Endodermal cell (in vitro differentiated cells): Measurements from ENCODE around the gene ZMYND8. TPM values are rescaled to one million over a fixed set of nuclear protein-coding genes. Genes with fewer than 3 reads are reported as not detected.

Experiments used
- DNase-seq: peaks from one replicate; pipeline ENCODE4 v3.0.0-alpha.2; 2017
- H3K27ac ChIP-seq: 2 replicates; pipeline ENCODE4 v1.5.1; 2013; ENCODE audit warnings: mild to moderate bottlenecking, low read depth, low read length, moderate library complexity
- H3K27me3 ChIP-seq: 2 replicates; pipeline ENCODE4 v1.6.1; 2013; ENCODE audit warnings: mild to moderate bottlenecking, low read length, moderate library complexity; ENCODE audit not compliant: insufficient read depth, control insufficient read depth, poor library complexity, severe bottlenecking
- H3K36me3 ChIP-seq: 2 replicates; pipeline ENCODE4 v1.7.0; 2013; ENCODE audit warnings: mild to moderate bottlenecking, low read length, moderate library complexity; ENCODE audit not compliant: control insufficient read depth, insufficient read depth
- H3K4me1 ChIP-seq: one replicate; pipeline ENCODE4 v1.7.0; 2013; ENCODE audit warnings: low read length; ENCODE audit not compliant: control insufficient read depth, insufficient read depth
- H3K4me3 ChIP-seq: 2 replicates; pipeline ENCODE4 v1.5.1; 2013; ENCODE audit warnings: mild to moderate bottlenecking, low read length, moderate library complexity
- H3K9ac ChIP-seq: 2 replicates; pipeline ENCODE4 v1.6.1; 2013; ENCODE audit warnings: mild to moderate bottlenecking, low read length, moderate library complexity; ENCODE audit not compliant: poor library complexity, severe bottlenecking; ENCODE audit errors: extremely low read depth
- H3K9me3 ChIP-seq: 2 replicates; pipeline ENCODE4 v1.6.1; 2013; ENCODE audit warnings: mild to moderate bottlenecking, low read length, moderate library complexity; ENCODE audit not compliant: control insufficient read depth
- H3K27ac Mint-ChIP-seq: 2 replicates; pipeline ENCODE4 v1.8.0; 2020; ENCODE audit warnings: mixed read lengths
- H3K27me3 Mint-ChIP-seq: 2 replicates; pipeline ENCODE4 v1.8.0; 2021; ENCODE audit warnings: mild to moderate bottlenecking, mixed read lengths; ENCODE audit not compliant: insufficient read depth
- H3K36me3 Mint-ChIP-seq: 2 replicates; pipeline ENCODE4 v1.8.0; 2020; ENCODE audit warnings: low read depth, mixed read lengths
- H3K4me1 Mint-ChIP-seq: 2 replicates; pipeline ENCODE4 v1.8.0; 2020; ENCODE audit warnings: mixed read lengths
- H3K4me3 Mint-ChIP-seq: 2 replicates; pipeline ENCODE4 v1.8.0; 2020; ENCODE audit warnings: mild to moderate bottlenecking, moderate library complexity, mixed read lengths
- H3K9me3 Mint-ChIP-seq: 2 replicates; pipeline ENCODE4 v1.8.0; 2020; ENCODE audit warnings: mild to moderate bottlenecking, mixed read lengths
- CTCF ChIP-seq: fragments of 200-600 bp; sonication (generic); conservative IDR thresholded peaks from 2 replicates; pipeline ENCODE4 v1.5.0; 2021; ENCODE audit warnings: antibody characterized with exemption, mild to moderate bottlenecking
- WGBS, 2 experiments: methylation state at CpG; one replicate each; pipeline versions ENCODE4 v1.1.5 to v1.1.7; 2013; ENCODE audit warnings: missing lambda C conversion rate in 2 of 2, mixed read lengths in 1 of 2; ENCODE audit not compliant: insufficient coverage in 1 of 2, insufficient read length in 1 of 2; 5-methylcytosine and 5-hydroxymethylcytosine counted together
- total RNA-seq, 2 donors: library from RNA; stranded (reverse); fragmentation: NEBNext Ultra II Directional in 1 of 2; extraction: Animal tissue kit (Norgen Biotek cat#: 25700) in 1 of 2; gene quantifications; 2 replicates in 1 of 2; 3 replicates in 1 of 2; pipeline ENCODE4 v1.2.1, GENCODE V29; 2021

ZMYND8 gene
- total RNA-seq, 2 donors from 2014 or later = 85.0 to 99.9 TPM

DNA sequence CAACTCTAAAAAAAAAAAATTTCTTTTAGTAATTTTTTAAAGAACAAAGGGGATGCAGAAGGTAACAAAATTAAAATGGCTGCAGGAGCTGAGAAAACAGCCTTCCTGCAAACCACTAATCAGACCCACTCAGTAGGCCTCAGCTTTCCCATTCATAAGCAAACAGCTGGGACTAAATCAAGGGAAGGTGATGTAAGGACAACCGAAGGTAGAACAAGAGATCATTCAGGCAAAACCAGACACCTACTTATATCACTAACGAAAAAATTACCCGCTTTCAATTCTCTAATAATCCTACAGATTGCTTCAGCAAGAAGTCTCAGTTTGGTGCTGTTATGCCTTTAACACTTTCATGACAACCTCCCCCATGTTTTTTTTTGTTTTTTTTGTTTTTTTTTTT, 124.0 kb downstream of the ZMYND8 start:
- no peak overlapping the region for H3K27ac ChIP-seq
- no peak for DNase-seq
- Mint-ChIP-seq H3K9me3 (no peaks in the 10 kb centered on the region), H3K36me3 (peaks cover 85% of the 10 kb centered on the region), H3K4me1 (peaks cover 3% of the 10 kb centered on the region), H3K4me3 (no peak overlapping the region), H3K27me3 (no peaks in the 10 kb centered on the region), H3K27ac (peak overlapping the region; percentile 72)
- H3K27me3 ChIP-seq = no peaks in the 10 kb centered on the region
- H3K4me3 ChIP-seq = no peak overlapping the region
- no peak overlapping the region for H3K9ac ChIP-seq
- 92 to 98% methylated on average over 2 to 3 of the region's 3 CpGs for WGBS, 2 experiments
- no peaks in the 10 kb centered on the region for H3K4me1 ChIP-seq
- H3K9me3 ChIP-seq = no peaks in the 10 kb centered on the region
- no peak for TF ChIP-seq CTCF
- H3K36me3 ChIP-seq = peaks cover 89% of the 10 kb centered on the region

- H3K27ac ChIP-seq = peak overlapping the region; percentile 57
- no peaks in the 10 kb centered on the region for H3K27me3 ChIP-seq
- H3K4me3 ChIP-seq = no peak overlapping the region
- H3K27ac Mint-ChIP-seq = peak overlapping the region; percentile 52
- H3K4me1 ChIP-seq = no peaks in the 10 kb centered on the region
- H3K36me3 Mint-ChIP-seq = peaks cover 83% of the 10 kb centered on the region
- H3K36me3 ChIP-seq = peaks cover 89% of the 10 kb centered on the region
- no peak overlapping the region for H3K4me3 Mint-ChIP-seq
- no peaks in the 10 kb centered on the region for H3K9me3 ChIP-seq
- 95 to 98% methylated on average over 14 to 16 of the region's 16 CpGs for WGBS, 2 experiments
- no peak overlapping the region for H3K9ac ChIP-seq
- no peaks in the 10 kb centered on the region for H3K9me3 Mint-ChIP-seq
- no peak for TF ChIP-seq CTCF
- peaks cover 3% of the 10 kb centered on the region for H3K4me1 Mint-ChIP-seq
- no peak for DNase-seq
- no peaks in the 10 kb centered on the region for H3K27me3 Mint-ChIP-seq
Measured at GRCh38 chr20:47231382-47232039, 125.0 kb downstream of the ZMYND8 start.

DNA sequence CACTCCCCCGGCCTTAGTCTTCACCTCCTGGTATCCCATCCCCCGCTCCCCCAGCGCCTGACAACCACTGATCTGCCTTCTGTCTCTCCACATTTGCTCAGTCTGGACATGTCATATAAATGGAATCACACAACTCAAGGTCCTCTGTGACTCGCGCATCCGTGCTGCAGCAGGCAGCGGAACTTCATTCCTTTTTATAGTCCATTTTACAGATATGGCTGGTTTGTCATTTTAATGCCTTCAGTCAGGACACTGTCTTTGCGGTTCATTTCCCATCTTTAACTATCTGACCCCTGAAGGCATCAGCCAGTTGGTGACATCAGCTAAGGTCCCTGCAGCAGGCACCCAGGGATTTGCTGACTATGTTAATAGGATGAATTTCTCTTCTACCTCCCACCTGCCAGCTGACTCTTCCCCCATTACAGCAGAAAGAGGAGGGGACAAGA, 125.7 kb downstream of the ZMYND8 start:
- peaks cover 3% of the 10 kb centered on the region for H3K4me1 Mint-ChIP-seq
- H3K27me3 Mint-ChIP-seq = no peaks in the 10 kb centered on the region
- no peaks in the 10 kb centered on the region for H3K9me3 ChIP-seq
- H3K27ac ChIP-seq = peak overlapping the region; percentile 57
- H3K36me3 ChIP-seq = peaks cover 89% of the 10 kb centered on the region
- H3K4me3 Mint-ChIP-seq = no peak overlapping the region
- TF ChIP-seq CTCF = no peak
- 96 to 97% methylated on average over 7 to 8 of the region's 8 CpGs for WGBS, 2 experiments
- no peaks in the 10 kb centered on the region for H3K4me1 ChIP-seq
- no peaks in the 10 kb centered on the region for H3K27me3 ChIP-seq
- H3K27ac Mint-ChIP-seq = peak overlapping the region; percentile 52
- H3K36me3 Mint-ChIP-seq = peaks cover 83% of the 10 kb centered on the region
- no peak overlapping the region for H3K4me3 ChIP-seq
- no peaks in the 10 kb centered on the region for H3K9me3 Mint-ChIP-seq
- H3K9ac ChIP-seq = no peak overlapping the region
- no peak for DNase-seq
